Measurements from ENCODE around the gene C19orf18.
A peak's percentile ranks its signal among the peaks of the same experiment; 100 is the strongest.

DNA sequence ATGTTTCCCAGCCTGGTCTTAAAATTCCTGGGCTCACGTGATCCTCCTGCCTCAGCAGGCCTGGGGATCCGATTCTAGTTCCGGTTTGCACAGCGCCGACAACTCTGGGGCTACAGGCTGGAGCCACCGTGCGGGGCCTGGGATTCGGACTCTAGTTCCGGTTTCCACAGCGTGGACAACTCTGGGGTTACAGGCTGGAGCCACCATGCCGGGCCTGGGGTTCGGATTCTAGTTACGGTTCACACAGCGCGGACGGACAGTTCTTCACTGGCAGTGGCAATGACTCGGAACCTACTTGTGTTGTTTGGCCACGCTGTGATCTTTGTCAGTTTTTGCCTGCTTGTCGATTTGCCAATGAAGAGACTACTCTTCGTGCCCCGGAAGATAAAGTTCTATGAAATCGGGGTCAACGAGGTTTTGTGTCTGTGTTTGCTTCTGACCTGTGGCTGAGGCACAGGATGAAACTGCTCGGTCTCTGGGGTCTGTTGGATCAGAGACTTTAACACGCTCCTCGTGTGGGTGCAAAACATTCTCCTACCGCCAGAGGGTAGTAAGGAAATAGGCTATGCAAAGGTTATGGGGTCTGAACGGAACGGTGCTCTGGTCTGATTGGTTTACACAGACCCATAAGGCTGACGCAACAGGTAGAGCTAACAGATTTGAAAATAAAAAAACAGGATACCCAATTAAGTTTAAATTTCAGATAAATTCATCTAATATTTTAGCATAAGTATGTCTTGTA is 47.4 kb upstream of the C19orf18 start:
- TF ChIP-seq, protein P1, sequence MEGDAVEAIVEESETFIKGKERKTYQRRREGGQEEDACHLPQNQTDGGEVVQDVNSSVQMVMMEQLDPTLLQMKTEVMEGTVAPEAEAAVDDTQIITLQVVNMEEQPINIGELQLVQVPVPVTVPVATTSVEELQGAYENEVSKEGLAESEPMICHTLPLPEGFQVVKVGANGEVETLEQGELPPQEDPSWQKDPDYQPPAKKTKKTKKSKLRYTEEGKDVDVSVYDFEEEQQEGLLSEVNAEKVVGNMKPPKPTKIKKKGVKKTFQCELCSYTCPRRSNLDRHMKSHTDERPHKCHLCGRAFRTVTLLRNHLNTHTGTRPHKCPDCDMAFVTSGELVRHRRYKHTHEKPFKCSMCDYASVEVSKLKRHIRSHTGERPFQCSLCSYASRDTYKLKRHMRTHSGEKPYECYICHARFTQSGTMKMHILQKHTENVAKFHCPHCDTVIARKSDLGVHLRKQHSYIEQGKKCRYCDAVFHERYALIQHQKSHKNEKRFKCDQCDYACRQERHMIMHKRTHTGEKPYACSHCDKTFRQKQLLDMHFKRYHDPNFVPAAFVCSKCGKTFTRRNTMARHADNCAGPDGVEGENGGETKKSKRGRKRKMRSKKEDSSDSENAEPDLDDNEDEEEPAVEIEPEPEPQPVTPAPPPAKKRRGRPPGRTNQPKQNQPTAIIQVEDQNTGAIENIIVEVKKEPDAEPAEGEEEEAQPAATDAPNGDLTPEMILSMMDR (IDR thresholded peaks at IDR 0.05) = peak; percentile 65 to 83 (median 73)
- no peak for TF ChIP-seq POLR2A (IDR thresholded peaks at IDR 0.05)
